ENCODE measurements around the gene FNIP1.
"Not testable (repeated sequence)": the region's sequence is repeated elsewhere in the genome, so short reads cannot be mapped to it uniquely, and the experiment has no call there.

The FNIP1 gene

GRCh38 chr5:131608597-131608996, 188.2 kb downstream of the FNIP1 start:
- TF ChIP-seq CTCF (conservative IDR thresholded peaks at IDR 0.05; ENCODE audit: low read depth, low read length), result no peak
- no peak for DNase-seq (ENCODE audit: low read depth)
- no peak overlapping the region for H3K4me3 ChIP-seq (ENCODE audit: low read length)

DNA sequence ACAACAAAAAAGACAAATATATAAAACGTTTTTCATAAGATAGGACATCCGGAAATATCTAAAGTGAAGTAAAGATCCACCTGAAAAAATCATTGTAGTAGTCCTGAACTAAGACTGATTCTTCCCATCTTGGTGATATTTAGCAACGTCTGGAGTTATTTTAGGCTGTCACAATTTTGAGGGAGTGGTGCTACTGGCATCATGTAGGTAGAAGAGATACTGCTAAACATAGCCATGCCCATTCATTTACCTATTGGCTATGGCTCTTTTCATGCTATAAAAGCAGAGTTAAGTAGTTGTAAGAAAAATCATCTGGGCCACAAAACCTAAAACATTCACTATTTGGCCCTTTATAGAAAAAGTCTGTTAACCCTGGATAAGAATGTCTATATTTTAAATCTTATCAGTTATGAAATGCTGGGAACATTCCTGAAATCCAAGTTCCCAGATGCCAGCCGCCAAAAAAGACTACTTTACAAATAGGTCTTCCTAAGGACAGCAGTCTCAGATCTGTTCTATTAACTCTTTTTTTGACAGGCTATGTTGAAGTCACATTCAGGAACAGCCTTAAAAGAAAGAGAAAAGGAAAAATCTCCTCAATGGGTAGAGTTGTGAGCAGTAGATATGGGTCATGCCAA, 188.8 kb downstream of the FNIP1 start:
- no peak for DNase-seq (ENCODE audit: low read depth)
- no peak for TF ChIP-seq CTCF (conservative IDR thresholded peaks at IDR 0.05; ENCODE audit: low read depth, low read length)
- H3K4me3 ChIP-seq (ENCODE audit: low read length), result no peak overlapping the region

DNA sequence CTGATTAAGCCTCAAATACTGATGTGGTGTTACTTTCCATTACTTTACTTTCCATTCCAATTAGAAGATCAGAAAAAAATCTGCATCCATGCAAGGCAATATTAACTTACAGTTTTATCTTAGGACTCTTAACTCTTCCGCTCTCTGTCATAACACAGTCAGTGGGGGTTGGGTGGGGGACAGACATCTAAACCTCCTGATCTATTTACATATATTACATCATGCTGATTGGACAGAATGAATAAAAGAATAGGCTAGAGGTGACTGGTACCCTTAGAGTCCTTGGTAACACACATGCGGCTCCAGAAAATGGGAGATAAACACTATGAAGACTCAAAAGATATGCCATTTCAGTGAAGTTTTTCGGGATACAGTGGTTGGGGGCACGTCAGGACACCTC, 189.4 kb downstream of the FNIP1 start:
- DNase-seq (ENCODE audit: low read depth), result no peak
- H3K4me3 ChIP-seq (ENCODE audit: low read length), result no peak overlapping the region
- no peak for TF ChIP-seq CTCF (conservative IDR thresholded peaks at IDR 0.05; ENCODE audit: low read depth, low read length)

DNA sequence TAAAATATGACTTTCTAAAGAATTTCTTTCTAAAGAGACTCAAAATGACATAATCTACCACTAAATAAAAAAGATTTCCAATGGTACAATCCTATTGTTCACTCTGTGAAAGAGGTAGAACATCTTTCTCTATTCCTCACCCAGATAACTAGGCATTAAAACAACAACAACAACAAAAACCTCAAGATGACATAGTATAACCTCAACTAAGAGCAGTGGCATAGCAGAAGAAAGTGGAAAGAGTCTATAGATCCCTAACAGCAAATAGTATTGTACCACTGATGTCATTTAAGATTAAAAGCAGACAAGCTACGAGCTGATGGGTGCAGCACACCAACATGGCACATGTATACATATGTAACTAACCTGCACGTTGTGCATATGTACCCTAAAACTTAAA, 191.7 kb downstream of the FNIP1 start:
- no peak for TF ChIP-seq CTCF (conservative IDR thresholded peaks at IDR 0.05; ENCODE audit: low read depth, low read length)
- DNase-seq (ENCODE audit: low read depth), result no peak
- H3K4me3 ChIP-seq (ENCODE audit: low read length), result no peak overlapping the region

DNA sequence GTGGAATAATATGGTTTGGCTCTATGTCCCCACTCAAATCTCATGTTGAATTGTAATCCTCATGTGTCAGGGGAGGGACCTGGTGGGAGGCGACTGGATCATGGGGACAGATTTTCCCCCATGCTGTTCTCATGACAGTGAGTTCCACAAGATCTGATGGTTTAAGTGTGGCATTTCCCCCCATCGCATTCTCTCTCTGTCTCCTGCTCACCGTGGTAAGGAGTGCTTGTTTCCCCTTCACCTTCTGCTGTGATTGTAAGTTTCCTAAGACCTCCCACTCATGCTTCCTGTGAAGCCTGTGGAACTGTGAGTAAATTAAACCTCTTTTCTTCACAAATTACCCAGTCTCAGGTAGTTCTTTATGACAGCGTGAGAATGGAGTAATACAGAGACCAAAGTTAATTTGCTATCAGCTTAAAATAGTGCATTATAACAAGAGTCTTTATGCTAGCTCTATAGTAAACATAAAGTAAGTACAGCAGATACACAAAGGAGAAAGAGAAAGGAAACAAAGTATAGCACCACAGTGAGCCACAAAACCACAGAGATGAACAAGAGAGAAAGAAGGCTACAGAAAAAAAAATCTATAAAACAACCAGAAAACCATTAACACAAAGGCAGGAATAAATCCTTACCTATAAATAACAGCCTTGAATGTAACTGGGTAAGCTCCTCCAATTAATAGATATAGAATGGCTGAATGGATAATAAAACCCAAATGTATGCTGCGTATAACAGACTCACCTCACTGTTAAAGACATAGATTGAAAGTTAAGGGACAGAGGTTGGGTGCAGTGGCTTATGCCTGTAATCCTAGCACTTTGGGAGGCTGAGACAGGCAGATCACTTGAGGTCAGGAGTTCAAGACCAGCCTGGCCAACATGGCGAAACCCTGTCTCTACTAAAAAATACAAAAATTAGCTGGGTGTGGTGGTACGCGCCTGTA, 201.5 kb downstream of the FNIP1 start:
- TF ChIP-seq CTCF (conservative IDR thresholded peaks at IDR 0.05; ENCODE audit: low read depth, low read length), result no peak
- no peak overlapping the region for H3K4me3 ChIP-seq (ENCODE audit: low read length)
- no peak for DNase-seq (ENCODE audit: low read depth)

- DNase-seq (ENCODE audit: low read depth), result no peak
- H3K4me3 ChIP-seq (ENCODE audit: low read length), result no peak overlapping the region
- no peak for TF ChIP-seq CTCF (conservative IDR thresholded peaks at IDR 0.05; ENCODE audit: low read depth, low read length)
These were observed 202.9 kb downstream of the FNIP1 start for GRCh38 chr5:131593921-131594320.

DNA sequence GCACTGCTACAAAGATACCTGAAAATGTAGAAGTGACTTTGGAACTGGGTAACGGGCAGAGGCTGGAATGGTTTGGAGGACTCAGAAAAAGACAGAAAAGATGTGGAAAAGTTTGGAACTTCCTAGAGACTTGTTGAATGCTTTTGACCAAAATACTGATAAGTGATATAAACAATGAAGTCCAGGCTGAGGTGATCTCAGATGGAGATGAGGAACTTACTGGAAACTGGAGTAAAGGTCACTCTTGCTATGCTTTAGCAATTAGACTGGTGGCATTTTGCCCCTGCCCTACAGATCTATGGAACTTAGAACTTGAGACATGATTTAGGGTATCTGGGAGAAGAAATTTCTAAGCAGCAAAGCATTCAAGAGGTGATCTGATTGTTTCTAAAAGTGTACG, 203.4 kb downstream of the FNIP1 start:
- not testable (repeated sequence) for H3K4me3 ChIP-seq (ENCODE audit: low read length); DNase-seq (ENCODE audit: low read depth)

Data from retinal pigment epithelial cell (primary cell).